Fibroblast of villous mesenchyme (primary cell): Measurements from ENCODE around the gene ZBTB16. TPM values are rescaled to one million over a fixed set of nuclear protein-coding genes. Genes with fewer than 3 reads are reported as not detected.

Source experiments
- DNase-seq: peaks from one replicate; pipeline ENCODE4 v3.0.0-alpha.2; 2010; ENCODE audit warnings: low read depth
- H3K4me3 ChIP-seq: 2 replicates; pipeline ENCODE4 v1.5.1; 2011; ENCODE audit warnings: low read depth, mild to moderate bottlenecking, low read length
- total RNA-seq: library from RNA; depleted of rRNA; stranded (reverse); fragments of >200 nt; gene quantifications from 2 replicates; pipeline ENCODE4 v1.2.3, GENCODE V29; 2012
- TF ChIP-seq, protein P1 (sequence below): IDR thresholded peaks from 2 replicates; pipeline ENCODE4 v1.5.1; 2012; ENCODE audit warnings: low read depth, mild to moderate bottlenecking, low read length; ENCODE audit not compliant: insufficient read depth

Gene ZBTB16
- total RNA-seq, 1 donor, result 0.86 TPM

DNA sequence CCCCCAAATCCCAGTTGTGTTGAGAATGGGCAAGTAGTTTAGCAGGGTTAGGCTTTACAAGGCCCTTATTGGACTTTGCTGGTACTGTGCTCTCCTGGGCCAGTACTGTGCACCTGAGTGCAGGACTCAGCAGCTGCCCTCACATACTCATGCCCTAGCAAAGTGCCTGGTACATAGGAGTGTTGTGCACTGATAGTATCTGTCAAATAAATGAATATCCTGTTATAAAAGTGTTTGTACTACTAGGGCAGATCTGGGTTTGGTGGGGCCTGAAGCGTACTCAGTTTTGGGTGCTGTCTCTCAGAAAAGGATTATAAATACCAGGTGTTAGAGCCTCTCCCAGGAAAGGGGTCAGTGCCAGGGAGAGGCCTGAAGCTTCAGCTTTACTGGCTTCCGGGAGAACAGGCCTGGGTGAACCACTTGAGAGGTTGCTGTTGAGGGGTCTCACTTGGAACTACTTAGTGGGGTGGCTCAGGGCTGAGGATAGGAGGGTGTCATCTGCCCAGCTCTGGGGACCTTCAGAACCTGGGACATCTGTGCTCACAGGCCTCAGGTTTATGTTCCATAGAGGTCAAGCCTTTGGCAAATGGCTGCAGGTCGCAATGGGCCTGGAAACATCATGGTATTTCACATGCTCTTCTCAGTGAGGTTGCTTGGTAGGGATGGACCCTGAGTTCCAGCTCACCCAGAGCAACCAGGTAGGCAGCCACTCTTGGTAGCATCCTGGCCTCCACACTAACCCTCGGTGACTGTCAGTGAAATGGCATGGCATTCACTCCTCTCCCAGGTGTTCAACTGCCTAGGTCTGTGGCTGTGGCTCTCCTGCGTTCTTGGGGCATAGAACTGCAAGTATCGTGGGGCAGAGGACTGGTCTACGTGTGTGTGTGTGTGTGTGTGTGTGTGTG, 106.1 kb downstream of the ZBTB16 start:
- TF ChIP-seq, protein P1, sequence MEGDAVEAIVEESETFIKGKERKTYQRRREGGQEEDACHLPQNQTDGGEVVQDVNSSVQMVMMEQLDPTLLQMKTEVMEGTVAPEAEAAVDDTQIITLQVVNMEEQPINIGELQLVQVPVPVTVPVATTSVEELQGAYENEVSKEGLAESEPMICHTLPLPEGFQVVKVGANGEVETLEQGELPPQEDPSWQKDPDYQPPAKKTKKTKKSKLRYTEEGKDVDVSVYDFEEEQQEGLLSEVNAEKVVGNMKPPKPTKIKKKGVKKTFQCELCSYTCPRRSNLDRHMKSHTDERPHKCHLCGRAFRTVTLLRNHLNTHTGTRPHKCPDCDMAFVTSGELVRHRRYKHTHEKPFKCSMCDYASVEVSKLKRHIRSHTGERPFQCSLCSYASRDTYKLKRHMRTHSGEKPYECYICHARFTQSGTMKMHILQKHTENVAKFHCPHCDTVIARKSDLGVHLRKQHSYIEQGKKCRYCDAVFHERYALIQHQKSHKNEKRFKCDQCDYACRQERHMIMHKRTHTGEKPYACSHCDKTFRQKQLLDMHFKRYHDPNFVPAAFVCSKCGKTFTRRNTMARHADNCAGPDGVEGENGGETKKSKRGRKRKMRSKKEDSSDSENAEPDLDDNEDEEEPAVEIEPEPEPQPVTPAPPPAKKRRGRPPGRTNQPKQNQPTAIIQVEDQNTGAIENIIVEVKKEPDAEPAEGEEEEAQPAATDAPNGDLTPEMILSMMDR, result no peak
- no peak overlapping the region for H3K4me3 ChIP-seq
- DNase-seq, result no peak

GRCh38 chr11:114166362-114166761, 106.9 kb downstream of the ZBTB16 start:
- TF ChIP-seq, protein P1, result no peak
- no peak for DNase-seq
- H3K4me3 ChIP-seq, result no peak overlapping the region

- TF ChIP-seq, protein P1, result no peak
- DNase-seq, result peak; percentile 95
- no peak overlapping the region for H3K4me3 ChIP-seq
These were observed 107.4 kb downstream of the ZBTB16 start for GRCh38 chr11:114166897-114167323.

DNA sequence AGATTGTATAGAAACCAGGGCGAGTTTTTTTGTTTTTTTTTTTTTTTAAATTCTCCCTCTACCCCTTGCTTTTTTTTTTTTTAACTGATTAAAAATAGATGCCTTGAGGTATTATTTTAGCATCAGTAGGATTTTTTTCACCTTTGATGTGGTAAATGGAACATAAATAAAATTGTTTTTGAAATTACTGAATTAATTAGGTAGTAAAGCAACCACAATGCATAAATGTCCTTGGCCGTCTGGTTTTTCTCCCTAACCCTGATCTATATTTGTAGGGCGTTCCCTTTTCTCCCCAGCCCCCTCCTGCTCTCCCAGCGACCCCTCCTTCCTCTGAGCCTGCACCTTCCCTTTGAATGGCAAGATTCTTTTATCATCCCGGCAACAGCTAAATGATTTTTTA, 107.8 kb downstream of the ZBTB16 start:
- no peak overlapping the region for H3K4me3 ChIP-seq
- TF ChIP-seq, protein P1, result no peak
- DNase-seq, result peak; percentile 60

- DNase-seq, result no peak
- H3K4me3 ChIP-seq, result no peak overlapping the region
- TF ChIP-seq, protein P1, result no peak
These were observed 108.4 kb downstream of the ZBTB16 start for GRCh38 chr11:114167771-114168448.

- no peak for DNase-seq
- TF ChIP-seq, protein P1, result no peak
- no peak overlapping the region for H3K4me3 ChIP-seq
These were observed 109.2 kb downstream of the ZBTB16 start for GRCh38 chr11:114168691-114169090.
